NCI-H446 (cell line): ENCODE measurements around the gene PRRT1B.
"Not testable (repeated sequence)": the region's sequence is repeated elsewhere in the genome, so short reads cannot be mapped to it uniquely, and the experiment has no call there.

ENCODE experiments used
- DNase-seq, 2 experiments: peaks; one replicate each; lab custom pipeline; 2025; lab: John Stamatoyannopoulos, UW

The PRRT1B gene

DNA sequence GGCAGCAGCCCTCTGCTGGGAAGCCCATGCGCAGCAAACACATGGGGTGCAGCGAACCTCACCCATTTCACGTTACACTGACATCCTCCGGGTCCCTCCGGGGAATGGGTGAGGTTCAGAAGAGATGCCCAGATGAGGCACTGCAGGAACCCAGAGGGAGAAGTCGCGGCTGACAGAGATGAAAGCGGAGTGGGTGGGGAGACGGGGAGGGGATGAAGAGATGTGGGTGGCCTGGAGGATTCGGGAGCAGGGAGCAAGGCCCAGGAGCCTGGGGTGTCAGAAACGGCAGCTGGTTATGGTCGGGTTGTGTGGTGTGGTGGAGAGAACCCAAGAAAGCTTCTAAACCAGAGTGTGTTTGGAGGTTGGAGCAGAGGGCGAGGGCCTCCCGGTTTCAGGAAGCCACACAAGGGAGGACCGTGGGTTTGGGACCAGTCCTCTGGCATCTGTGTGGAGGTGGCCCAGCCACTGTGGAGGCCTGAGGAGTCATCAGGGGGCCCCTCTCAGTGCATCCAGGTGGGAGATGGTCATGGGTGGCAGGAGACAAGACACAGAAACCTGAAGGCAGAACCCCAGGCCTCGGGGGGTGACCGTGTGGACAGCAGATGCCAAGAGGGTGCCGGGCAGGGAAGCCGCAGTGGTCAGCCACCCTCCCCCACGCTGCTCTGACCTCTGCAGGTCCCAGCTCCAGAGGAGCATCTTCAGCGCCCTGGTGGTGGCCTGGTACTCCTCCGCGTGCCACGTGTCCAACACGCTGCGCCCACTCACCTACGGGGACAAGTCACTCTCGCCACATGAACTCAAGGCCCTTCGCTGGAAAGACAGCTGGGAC is 22.9 kb upstream of the PRRT1B start:
- DNase-seq = no peak

DNA sequence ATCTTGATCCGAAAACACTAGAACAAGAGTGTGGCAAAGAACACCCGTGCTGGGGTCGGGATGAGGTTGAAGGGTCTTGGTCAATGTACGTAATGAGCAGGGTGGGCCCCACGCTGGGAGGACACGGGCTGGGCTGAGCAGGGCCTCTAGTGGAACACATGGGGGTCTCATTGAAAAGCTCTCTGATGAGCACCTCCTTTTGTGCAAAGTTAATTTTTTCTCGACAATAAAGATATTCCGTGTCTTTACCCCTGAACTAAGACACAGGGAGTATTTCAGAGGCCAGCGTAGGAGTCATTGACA is 22.3 kb upstream of the PRRT1B start:
- no peak for DNase-seq

DNA sequence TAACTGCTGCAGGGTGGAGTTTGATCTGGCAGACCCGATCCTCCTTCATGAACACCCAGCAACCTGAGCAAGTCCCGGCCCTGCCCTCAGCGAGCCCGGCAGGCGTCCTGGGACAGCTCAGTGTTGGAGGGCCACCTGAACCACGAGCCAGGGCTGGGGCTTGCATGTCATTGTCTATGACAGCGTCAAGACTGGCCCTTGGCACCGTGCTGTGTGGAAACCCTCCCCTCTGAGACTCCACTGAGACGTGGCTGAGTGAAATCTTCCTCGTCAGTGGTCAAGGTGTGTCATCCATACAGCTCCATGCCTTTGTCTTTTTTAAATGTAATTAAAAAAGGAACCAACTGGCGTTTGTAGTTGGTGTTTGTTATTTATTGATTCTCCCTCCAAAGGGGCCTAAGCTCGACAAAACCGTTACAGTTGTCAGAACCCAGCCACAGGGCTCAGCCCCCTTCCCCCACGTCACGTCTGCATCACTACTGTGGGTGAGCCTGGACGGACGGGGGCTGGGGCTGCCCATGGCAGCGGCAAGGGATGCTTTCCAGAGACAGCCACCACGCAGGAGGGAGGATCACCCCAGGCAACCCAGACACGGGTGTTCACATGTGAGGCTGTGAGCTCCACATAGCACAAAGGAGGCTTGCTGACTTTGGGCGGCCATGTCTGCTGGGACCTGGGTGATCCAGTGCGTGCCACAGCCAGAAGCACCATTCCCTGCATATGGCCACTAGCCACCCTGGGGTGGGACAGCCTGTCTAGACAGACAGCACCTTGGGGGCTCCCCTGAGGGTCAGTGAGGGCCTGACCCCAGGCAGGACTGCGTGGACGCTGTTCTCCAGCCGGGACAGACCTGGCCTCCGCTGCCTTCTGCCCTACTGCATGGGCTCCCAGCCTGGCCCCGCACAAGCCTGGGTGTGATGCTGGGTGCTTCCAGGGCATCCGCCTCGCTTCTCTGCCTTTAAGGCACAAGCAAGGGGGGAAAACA is 21.6 kb upstream of the PRRT1B start:
- DNase-seq = no peak

DNA sequence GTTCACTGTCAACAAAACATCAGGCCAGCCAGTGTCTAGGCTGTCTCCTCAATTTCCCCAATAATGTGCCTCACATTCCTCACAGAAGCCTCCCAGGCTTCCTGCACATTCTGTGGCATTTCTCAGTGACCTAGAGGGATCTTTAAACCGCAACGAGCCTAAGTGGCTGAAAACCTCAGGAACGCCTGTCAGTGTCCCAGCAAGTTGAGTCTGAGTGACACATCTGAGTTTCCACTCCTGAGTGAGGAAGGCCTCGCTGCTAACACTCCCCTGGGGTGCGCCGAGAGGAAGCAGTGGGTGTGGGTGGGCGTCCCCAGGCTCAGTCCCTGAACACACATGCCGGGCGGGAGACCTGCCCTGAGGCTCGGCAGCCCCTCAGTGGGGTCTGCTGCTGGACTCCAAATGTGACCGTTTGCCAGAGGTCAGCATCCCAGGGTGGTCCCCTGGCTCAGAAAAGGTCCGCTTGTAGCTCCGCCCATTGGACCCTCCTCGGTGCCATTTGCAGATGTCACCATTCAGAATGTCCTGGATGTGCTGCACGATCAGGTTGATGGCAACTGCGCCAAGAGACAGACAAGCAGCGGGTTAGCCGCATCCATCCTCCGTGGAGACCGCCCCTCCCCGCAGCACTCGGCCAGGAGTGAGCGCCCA is 20.5 kb upstream of the PRRT1B start:
- no peak for DNase-seq

DNA sequence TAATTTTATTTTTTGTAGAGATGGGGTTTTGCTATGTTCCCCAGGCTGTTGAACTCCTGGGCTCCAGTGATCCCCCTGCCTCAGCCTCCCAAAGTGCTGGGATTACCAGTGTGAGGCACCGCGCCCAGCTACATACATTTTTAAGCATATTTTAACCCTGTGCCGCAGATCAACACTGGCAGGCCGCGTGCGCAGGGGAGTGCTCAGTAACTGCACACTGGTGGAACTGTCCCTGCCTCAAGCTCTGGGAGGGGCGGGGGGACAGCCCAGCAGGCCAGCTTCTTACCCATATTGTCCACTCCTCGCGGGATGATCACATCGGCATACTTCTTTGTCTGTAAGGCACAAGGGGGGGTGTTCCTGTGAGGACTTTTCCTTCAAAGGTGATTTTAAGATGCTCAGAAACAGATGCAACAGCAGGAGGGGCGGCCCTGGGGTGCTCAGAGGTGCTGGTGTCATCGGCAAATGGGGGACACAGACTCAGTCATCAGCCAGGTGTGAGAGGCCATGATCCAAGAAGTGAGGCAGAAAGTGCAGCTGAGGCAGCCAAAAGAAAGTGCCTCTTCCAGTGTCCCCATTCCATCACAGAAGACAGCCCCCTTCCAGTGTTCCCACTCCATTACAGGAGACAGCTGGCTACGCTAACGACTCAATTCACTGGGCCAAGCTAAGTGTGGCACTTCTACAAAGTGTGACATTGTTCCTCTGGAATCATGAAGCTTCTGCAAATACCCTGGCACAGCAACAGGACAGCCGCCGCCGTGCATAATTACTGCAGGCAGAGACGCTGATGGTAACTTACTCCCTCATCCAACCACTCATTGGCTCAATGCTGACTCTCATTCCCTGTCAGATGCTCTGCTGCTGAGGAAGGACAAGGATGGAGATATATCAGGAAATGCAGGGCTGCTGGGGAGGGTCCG is 19.4 kb upstream of the PRRT1B start:
- no peak for DNase-seq

DNA sequence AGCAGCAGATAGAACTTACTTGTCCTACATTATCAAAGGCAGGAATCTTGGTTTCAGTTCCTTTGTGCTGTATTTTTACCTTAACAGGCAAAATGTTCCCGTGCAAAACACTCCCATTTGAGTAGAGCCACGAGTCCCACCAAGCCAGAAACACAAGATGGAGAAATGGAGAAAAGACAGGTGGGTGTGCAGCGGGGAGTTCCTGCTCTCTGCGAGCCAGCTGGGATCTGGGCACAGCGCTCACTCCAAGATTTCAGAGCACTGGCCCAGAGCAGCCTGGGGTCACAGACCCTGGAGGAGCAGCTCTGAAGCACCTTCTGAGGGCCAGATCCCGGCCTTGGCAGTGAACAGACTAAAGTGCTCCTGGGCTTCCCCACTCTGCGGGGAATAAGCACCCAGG is 17.1 kb upstream of the PRRT1B start:
- DNase-seq = no peak

DNA sequence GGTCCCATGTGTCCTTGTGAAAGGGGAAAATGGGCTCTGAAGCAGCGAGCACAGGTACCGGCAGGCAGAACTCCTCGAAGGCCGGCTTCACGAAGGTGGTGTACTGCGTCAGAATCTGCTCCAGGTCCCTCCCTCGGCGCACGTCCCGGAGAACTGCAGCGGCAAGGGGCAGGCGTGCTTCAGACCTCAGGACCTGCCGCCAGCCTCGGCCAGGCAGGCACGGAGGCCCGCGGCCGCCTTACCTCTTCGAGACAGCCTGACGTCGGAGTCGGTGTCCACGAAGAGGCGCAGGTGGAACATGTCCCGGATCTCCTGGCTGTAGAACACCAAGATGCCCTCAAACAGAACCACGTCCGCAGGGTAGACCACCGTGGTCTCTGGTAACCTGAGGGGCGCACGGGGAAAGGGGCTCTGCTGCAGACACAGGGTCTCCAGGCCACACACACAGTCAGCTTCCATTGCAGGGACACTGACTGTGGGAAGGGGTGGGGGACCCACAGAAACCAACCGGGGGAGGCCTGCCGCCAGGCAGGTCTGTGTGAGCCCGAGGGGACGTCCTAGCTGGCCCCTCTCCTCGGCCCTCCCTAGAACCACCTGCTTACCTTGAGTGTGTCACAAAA is 16.3 kb upstream of the PRRT1B start:
- no peak for DNase-seq

DNA sequence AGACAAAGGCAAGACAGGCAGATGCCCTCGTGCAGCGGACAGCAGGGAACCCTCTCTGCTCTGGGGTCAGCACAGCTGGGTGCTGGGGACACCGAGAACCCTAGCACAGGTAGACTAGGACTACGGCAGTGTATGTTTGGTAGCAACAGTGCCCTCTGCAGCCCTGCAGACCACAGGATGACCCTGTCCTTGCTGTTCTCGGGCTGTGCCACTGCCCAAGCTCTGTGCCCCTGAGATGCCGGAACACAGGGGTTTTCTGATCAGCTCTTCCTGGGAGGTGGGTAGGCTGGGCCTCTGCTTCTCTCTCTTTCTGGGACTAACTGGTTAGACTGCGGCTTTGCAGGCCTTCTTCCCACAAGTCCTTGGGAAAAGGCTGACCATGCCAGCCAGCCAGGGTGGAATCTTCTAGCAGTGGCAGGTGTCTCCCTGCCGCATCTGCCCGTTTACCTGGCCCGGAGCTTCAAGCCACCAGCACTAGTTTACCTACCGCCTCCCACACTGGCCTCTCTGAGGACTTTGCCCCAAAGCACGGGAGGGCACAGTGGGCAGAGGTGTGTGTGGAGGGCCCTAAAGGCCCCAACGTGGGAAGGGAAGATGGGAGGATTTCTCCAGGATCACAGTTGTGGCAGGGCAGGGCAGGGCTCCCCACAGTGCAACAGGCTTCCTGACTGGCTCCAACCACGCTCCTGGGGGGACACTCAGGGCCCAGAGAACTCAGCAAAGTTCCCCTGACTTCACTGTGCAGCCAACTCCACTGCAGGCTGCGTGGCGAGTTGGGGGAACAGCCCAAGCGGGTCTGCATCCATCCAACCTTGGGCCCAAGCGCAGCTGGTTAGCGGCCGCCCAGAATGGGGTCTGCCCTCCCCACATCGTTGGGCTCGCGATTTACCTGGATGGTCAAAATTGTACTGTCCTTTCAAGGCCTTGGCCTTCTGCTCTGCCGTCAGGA is 15.5 kb upstream of the PRRT1B start:
- no peak for DNase-seq

DNA sequence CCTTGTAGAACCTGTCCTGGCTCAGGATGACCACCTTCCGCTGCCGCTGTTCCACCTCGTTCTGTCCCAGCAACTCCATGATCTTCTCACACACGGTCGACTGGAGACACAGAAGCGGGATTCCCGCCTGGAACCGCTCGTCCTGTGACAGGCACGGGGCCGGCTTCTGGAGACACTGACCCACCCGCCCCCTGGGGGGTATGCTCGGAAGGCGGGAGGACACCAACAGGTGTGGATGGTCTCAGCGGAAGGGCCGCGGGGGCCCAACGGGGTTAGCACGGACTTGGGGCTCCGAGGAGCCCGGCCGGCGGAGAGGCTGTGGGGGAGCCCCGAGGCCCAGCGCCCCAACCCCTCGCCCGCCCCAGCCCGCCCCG is 14.8 kb upstream of the PRRT1B start:
- DNase-seq = peak in 1 of 2 experiments; percentile 25

DNA sequence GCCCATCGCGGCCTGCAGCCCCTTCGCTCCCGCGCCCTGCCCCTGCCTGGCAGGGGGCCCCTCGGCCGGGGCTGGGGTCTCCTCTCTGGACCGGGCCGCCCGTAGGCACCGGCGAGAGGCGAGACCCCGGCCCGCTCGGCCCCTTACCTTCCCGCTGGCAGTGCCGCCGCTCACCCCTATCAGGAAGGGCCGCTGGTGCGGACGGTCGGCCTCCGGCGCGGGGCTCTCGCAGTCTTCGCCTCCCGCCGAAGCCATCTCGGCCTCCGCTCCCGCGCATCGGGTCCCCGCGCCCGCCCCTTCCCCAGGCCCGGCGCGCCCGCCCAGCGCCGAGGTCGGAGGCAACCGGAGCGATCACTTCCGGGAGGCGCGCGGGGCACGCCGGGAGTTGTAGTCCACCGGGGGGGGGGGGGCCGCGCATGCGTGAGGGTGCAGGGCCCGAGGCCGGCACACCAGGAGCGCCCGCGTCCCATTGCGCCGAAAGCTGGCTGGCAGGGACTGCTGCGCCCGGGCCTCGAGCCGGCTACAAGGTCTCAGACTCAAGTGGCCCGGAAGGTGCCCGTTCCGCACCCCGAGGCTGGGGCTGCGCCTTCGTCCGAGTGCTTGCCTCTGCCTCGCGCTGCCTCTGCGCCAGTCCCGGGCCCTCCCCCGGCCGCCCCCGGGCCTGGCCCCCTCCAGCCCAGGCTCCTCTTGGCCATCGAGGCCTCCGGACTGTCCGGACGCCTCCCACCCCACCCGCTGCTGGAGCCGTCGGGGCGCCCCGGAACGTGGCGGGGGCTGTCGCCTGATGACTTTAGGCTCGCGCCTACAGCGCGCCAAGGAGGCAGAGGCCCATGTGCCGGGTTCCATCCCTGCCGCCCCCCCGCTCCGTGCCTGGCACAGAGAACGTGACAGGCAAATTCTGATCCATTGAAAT is 14.1 kb upstream of the PRRT1B start, which contains the start of gene UCK1:
Gene UCK1 (minus strand): TSS at position 344 of the 913 bp plus-strand sequence. CDS start 89 bp downstream, at position 255.
- peak; percentile 19 to 84 for DNase-seq

DNA sequence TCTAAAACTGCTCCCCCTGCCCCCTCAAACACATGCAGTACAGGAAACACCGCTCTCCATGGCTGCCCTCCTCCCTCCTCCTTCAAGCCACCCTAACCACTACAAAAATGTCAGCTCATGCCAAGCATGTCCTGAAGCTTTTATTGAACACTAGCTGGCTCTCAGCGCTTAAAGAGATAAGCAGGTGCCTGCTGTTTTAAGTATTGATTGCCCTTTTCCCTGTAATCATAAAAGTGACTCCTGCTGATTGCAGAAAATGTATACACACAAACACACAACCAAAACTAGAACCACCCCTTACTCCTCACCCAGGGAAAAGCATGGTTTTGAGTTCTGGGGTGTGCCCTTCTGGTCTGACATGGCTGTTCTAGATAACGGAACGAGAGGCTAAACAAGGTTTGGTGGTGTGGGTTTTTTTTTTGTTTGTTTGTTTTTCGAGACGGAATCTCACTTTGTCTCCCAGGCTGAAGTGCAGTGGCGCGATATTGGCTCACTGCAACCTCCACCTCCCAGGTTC is 10.5 kb upstream of the PRRT1B start:
- no peak for DNase-seq

DNA sequence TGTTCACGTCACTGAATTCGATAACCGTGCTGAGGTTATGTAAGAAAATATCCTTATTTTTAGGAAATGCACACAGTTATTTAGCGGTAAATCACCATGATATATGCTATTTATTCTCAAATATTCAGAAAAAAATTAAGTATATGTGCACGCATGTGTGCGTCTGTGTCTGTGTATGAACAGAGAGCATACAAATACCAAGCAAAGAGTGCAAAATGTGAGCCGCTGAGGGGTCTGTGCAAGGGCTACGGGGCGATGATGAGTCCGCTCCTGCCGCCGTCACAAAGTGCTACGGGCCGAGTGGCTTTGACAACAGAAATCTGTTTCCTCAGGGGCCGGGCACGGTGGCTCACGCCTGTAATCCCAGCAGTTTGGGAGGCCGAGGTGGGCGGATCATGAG is 7.4 kb upstream of the PRRT1B start:
- DNase-seq = no peak

DNA sequence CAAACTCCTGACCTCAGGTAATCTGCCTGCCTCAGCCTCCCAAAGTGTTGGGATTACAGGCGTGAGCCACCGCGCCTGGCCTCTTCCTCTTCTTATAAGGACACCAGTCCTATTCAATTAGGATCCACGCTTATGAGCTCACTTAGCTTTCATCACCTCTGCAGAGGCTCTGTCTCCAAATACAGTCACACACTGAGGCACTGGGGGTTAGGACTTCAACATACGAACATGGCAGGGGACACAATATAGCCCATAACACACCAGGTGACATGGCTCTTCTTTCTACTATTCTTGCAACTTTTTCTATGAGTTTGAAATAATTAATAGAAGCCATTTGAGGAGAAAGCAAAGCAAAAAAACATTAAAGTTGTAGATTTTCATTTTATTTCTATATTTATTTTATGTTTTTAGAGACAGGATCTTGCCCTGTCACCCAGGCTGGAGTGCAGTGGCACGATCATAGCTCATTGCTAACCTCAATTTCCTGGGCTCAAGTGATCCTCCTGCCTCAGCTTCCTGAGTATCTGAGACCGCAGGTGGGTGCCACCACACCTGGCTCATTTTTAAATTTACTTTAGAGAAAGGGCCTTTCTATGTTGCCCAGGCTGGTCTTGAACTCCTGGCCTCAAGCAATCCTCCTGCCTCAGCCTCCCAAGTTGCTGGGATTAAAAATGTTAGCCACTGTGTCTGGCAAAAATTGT is 6.0 kb upstream of the PRRT1B start:
- no peak for DNase-seq

DNA sequence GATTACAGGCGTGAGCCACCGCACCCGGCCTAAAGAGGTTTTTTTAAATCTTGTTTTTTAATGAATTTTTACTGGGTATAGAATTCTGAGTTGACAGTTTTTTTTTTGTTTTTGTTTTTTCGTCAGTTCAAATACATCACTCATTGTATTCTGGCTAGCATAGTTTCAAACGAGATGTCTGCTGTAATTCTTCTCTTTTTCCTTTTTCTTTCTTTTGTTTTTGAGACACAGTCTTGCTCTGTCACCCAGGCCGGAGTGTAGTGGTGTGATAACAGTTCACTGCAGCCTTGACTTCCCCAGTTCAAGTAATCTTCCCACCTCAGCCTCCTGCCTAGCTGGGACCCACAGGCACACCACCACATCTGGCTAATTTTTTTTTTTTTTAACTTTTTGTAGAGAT is 2.2 kb upstream of the PRRT1B start:
- DNase-seq = no peak

DNA sequence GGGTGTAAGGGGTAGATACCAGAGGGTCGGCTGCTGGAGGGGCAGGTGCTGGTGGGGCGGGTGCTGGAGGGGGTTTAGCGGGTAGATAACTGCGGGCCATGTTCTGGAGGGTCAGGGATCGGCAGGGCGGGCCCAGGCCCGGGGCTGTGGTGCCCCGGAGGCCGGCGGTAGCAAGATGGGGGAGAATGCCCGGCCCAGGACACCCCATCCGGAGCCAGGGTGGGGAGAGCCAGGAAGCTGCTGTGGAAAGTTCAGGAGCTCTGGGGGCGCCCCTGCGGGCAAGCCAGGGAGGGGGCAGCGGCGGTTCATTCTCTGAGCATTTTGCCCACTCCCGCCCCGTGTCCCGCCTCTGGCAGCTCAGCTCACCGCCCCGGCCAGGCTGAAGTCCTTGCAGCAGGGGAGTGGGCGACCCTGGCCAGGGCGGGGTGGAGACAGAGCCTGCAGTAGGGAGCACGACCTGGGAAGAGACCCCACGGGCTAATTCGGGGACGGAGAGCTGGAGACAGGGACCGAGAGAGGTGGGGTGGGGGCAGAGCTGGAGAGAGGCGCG is 538 bp downstream of the PRRT1B start:
- no peak for DNase-seq

DNA sequence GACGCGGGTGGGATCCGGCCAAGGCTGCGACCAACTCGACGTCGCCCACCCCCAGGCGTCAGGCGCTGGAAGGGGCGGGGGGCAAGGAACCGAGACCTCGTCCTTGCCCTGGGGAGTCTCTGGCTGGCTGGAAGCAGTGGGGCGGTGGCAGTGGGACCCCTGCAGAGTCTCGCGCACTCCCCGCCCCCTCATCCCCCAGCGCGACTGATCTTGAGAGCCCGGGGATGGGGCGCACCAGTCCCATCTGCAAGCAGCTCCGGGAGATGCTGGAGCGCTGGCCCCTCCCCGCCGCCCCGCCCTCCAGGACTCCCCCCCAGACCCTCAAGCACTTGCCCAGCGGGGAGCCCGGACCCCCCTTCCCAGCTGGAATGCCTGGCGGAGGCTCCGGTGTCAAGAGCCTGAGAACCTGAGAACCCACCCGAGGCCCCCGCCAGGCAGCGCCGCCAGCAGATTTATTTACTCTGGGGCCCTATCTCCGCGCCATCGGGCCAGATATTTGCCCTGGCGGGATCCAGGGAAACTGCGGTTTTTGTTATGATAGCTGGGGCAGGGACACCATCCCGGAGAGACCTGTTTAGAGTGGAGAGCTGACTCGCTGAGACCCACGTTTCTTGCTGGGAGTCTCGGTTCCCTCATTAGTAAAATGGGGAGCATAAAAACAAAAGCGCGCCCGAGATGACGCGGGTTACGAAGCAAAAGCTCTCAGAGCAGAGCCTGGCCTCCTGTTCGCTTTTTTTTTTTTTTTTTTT is 1.2 kb downstream of the PRRT1B start:
- DNase-seq = no peak

DNA sequence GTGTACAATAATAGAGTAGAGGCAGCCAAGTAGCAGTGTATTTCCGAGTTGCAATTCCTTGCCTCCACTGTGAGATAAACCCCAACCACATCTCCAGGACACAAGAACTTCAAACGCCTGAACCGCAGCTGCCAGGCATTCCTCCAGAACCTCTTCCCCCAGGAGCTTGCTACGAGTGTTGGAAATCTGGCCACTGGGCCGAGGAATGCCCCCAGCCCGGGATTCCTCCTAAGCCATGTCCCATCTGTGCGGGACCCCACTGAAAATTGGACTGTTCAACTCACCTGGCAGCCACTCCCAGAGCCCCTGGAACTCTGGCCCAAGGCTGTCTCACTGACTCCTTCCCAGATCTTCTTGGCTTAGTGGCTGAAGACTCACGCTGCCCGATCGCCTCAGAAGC is 3.9 kb downstream of the PRRT1B start:
- not testable (repeated sequence) for DNase-seq
